H1 (cell line): Measurements from ENCODE around the gene KLHDC8B. TPM values are rescaled to one million over a fixed set of nuclear protein-coding genes. Genes with fewer than 3 reads are reported as not detected.

Experiments used
- BRCA1 ChIP-seq: IDR thresholded peaks from 2 replicates; pipeline ENCODE4 v1.6.1; 2012; ENCODE audit warnings: low read depth, low read length, improper control_type of control experiment
- CTCF ChIP-seq, 3 experiments: IDR thresholded peaks; 1 replicate in 2 of 3; 2 replicates in 1 of 3; pipeline versions ENCODE4 v1.5.1 to v1.6.1; 2011; ENCODE audit warnings: low read length in 3 of 3, mild to moderate bottlenecking in 3 of 3, inconsistent platforms in 2 of 3, low read depth in 1 of 3, moderate library complexity in 1 of 3; ENCODE audit not compliant: insufficient read depth in 1 of 3; ENCODE audit errors: control extremely low read depth in 1 of 3
- JUND ChIP-seq: IDR thresholded peaks from 2 replicates; pipeline ENCODE4 v1.6.1; 2011; ENCODE audit warnings: mild to moderate bottlenecking, improper control_type of control experiment, low read length
- NRF1 ChIP-seq: IDR thresholded peaks from 2 replicates; pipeline ENCODE4 v1.6.1; 2011; ENCODE audit warnings: mild to moderate bottlenecking, low read depth, low read length, improper control_type of control experiment
- POLR2A ChIP-seq, 2 experiments: IDR thresholded peaks; 1 replicate in 1 of 2; 2 replicates in 1 of 2; pipeline ENCODE4 v1.6.1; 2011; ENCODE audit warnings: low read depth in 2 of 2, low read length in 2 of 2, mild to moderate bottlenecking in 2 of 2; ENCODE audit errors: control extremely low read depth in 1 of 2
- RBBP5 ChIP-seq: IDR thresholded peaks from 2 replicates; pipeline ENCODE4 v1.7.1; 2012; ENCODE audit warnings: low read depth, mild to moderate bottlenecking, inconsistent platforms, low read length, moderate library complexity, borderline replicate concordance
- RNF2 ChIP-seq: fragments of 200-900, 300-1000 bp; sonication (generic); IDR thresholded peaks from 2 replicates; pipeline ENCODE4 v1.7.1; 2016; ENCODE audit warnings: borderline replicate concordance, low read depth, mild to moderate bottlenecking, antibody characterized with exemption, low read length; ENCODE audit not compliant: poor library complexity, severe bottlenecking; ENCODE audit errors: missing control alignments
- TAF7 ChIP-seq: optimal IDR thresholded peaks from 2 replicates; pipeline ENCODE3; 2011; ENCODE audit warnings: low read depth, mild to moderate bottlenecking, inconsistent platforms, low read length, moderate library complexity, borderline replicate concordance
- polyA plus RNA-seq, 7 experiments: library from polyadenylated mRNA; depleted of rRNA in 3 of 7; stranded (reverse) in 5 of 7; unstranded in 2 of 7; fragments of >200 nt in 5 of 7; fragments of 200-250 nt in 2 of 7; gene quantifications; 1 replicate in 5 of 7; 2 replicates in 1 of 7; 4 replicates in 1 of 7; pipeline versions ENCODE4 v1.2.1 to v1.2.3, GENCODE V29; 2011 to 2013; ENCODE audit warnings: missing spikeins in 2 of 7, mixed read lengths in 2 of 7
- total RNA-seq: library from RNA; stranded (reverse); fragmentation: NEBNext Ultra II Directional; extraction: Animal tissue kit (Norgen Biotek cat#: 25700); gene quantifications from 2 replicates; pipeline ENCODE4 v1.2.1, GENCODE V29; 2021

The KLHDC8B gene
- total and polyA plus RNA-seq, 2 of the 8 experiments (the other 6 are each of a cell fraction or from before 2014, with no cell fraction given) = 15.8 to 21.3 TPM

- TF ChIP-seq CTCF (IDR thresholded peaks at IDR 0.05; ENCODE audit: control extremely low read depth in 1 of 3, insufficient read depth in 1 of 3, low read depth in 1 of 3, low read length in 3 of 3) = no peak
- no peak for TF ChIP-seq POLR2A (IDR thresholded peaks at IDR 0.05; ENCODE audit: control extremely low read depth in 1 of 2, low read depth in 2 of 2, low read length in 2 of 2)
- no peak for TF ChIP-seq RNF2
- TF ChIP-seq JUND = no peak
- no peak for TF ChIP-seq BRCA1
- no peak for TF ChIP-seq TAF7
- no peak for TF ChIP-seq RBBP5
- TF ChIP-seq NRF1 = no peak
Measured at GRCh38 chr3:49153349-49153912, 18.0 kb upstream of the KLHDC8B start (continued).
